Neural progenitor cell (in vitro differentiated cells): ENCODE measurements around the gene CNIH2. TPM values are rescaled to one million over a fixed set of nuclear protein-coding genes. Genes with fewer than 3 reads are reported as not detected.
A peak's percentile ranks its signal among the peaks of the same experiment; 100 is the strongest.
"Not testable (repeated sequence)": the region's sequence is repeated elsewhere in the genome, so short reads cannot be mapped to it uniquely, and the experiment has no call there.

ENCODE experiments used
- DNase-seq: peaks from one replicate; pipeline ENCODE4 v3.0.0-alpha.2; 2016; ENCODE audit warnings: low spot score
- H2AFZ ChIP-seq: fragments of 200-600 bp; sonication (generic); replicated peaks from 2 replicates; pipeline ENCODE4 v1.6.1; 2016; ENCODE audit warnings: antibody characterized with exemption
- H3F3A ChIP-seq: fragments of 200-600 bp; sonication (generic); 2 replicates; pipeline ENCODE4 v1.6.1; 2016; ENCODE audit warnings: antibody characterized with exemption, low read depth
- H3K27ac ChIP-seq: fragments of 200-600 bp; sonication (generic); 2 replicates; pipeline ENCODE4 v1.5.1; 2016; ENCODE audit warnings: mild to moderate bottlenecking
- H3K27me3 ChIP-seq: fragments of 200-600 bp; sonication (generic); 2 replicates; pipeline ENCODE4 v1.6.1; 2016; ENCODE audit warnings: mild to moderate bottlenecking, moderate library complexity
- H3K36me3 ChIP-seq: fragments of 200-600 bp; sonication (generic); 2 replicates; pipeline ENCODE4 v1.5.1; 2016
- H3K4me1 ChIP-seq: fragments of 200-600 bp; sonication (generic); 2 replicates; pipeline ENCODE4 v1.6.1; 2016; ENCODE audit warnings: mixed run types
- H3K4me2 ChIP-seq: fragments of 200-600 bp; sonication (generic); 2 replicates; pipeline ENCODE4 v1.6.1; 2016
- H3K4me3 ChIP-seq: fragments of 200-600 bp; sonication (generic); 2 replicates; pipeline ENCODE4 v1.5.1; 2016
- H3K79me2 ChIP-seq: fragments of 200-600 bp; sonication (generic); 2 replicates; pipeline ENCODE4 v1.6.1; 2016; ENCODE audit warnings: low read depth
- H3K9ac ChIP-seq: fragments of 200-600 bp; sonication (generic); 2 replicates; pipeline ENCODE4 v1.6.1; 2016
- H3K9me3 ChIP-seq: fragments of 200-600 bp; sonication (generic); 2 replicates; pipeline ENCODE4 v1.5.1; 2016; ENCODE audit warnings: low read depth
- H4K20me1 ChIP-seq: fragments of 200-600 bp; sonication (generic); 2 replicates; pipeline ENCODE4 v1.6.1; 2016; ENCODE audit warnings: low read depth
- H3K27ac Mint-ChIP-seq: 3 replicates; pipeline ENCODE4 v1.8.0; 2021; ENCODE audit warnings: mixed read lengths
- H3K27me3 Mint-ChIP-seq: 2 replicates; pipeline ENCODE4 v1.8.0; 2022; ENCODE audit warnings: low read depth, mild to moderate bottlenecking, inconsistent platforms, moderate library complexity, mixed read lengths; ENCODE audit not compliant: insufficient read depth
- H3K36me3 Mint-ChIP-seq: 3 replicates; pipeline ENCODE4 v1.8.0; 2021; ENCODE audit warnings: mixed read lengths
- H3K4me1 Mint-ChIP-seq: 3 replicates; pipeline ENCODE4 v1.8.0; 2021; ENCODE audit warnings: mixed read lengths
- H3K4me3 Mint-ChIP-seq: 3 replicates; pipeline ENCODE4 v1.8.0; 2021; ENCODE audit warnings: mild to moderate bottlenecking, moderate library complexity, mixed read lengths
- H3K9me3 Mint-ChIP-seq: 3 replicates; pipeline ENCODE4 v1.8.0; 2020; ENCODE audit warnings: mixed read lengths
- CTCF ChIP-seq: fragments of 200-600 bp; sonication (generic); IDR thresholded peaks from 2 replicates; pipeline ENCODE4 v1.5.1; 2017; ENCODE audit warnings: antibody characterized with exemption, mild to moderate bottlenecking
- EZH2 ChIP-seq: fragments of 200-600 bp; sonication (generic); IDR thresholded peaks from 2 replicates; pipeline ENCODE4 v1.6.1; 2017; ENCODE audit warnings: antibody characterized with exemption, mild to moderate bottlenecking, moderate library complexity
- EZH2phosphoT487 ChIP-seq: fragments of 200-600 bp; sonication (generic); IDR thresholded peaks from 2 replicates; pipeline ENCODE4 v1.6.1; 2017; ENCODE audit warnings: antibody characterized with exemption
- total RNA-seq: library from RNA; depleted of rRNA; stranded (reverse); fragments of >200 nt; gene quantifications from 2 replicates; pipeline ENCODE4 v1.2.3, GENCODE V29; 2015; ENCODE audit warnings: low replicate concordance

CNIH2 gene
- total RNA-seq, 1 donor from 2014 or later: 5.7 TPM

- Mint-ChIP-seq H3K4me1 (peaks cover 14% of the 10 kb centered on the region), H3K4me3 (peak overlapping the region; percentile 21), H3K27ac (no peak overlapping the region), H3K9me3 (no peaks in the 10 kb centered on the region), H3K27me3 (peaks cover 20% of the 10 kb centered on the region), H3K36me3 (no peaks in the 10 kb centered on the region)
- TF ChIP-seq EZH2phosphoT487 (no peak), CTCF (no peak), EZH2 (no peak)
- peaks cover 3% of the 10 kb centered on the region for H3K27me3 ChIP-seq
- H3K9me3 ChIP-seq: no peaks in the 10 kb centered on the region
- H3K4me3 ChIP-seq: no peak overlapping the region
- H4K20me1 ChIP-seq: no peaks in the 10 kb centered on the region
- no peaks in the 10 kb centered on the region for H3K79me2 ChIP-seq
- no peaks in the 10 kb centered on the region for H3K36me3 ChIP-seq
- no peak for DNase-seq
- H3F3A ChIP-seq: peaks cover 6% of the 10 kb centered on the region
- H3K9ac ChIP-seq: no peak overlapping the region
- H2AFZ ChIP-seq: no peak overlapping the region
- H3K27ac ChIP-seq: no peak overlapping the region
- H3K4me1 ChIP-seq: no peaks in the 10 kb centered on the region
- no peak overlapping the region for H3K4me2 ChIP-seq
These were observed 21.2 kb downstream of the CNIH2 start for GRCh38 chr11:66299186-66299585.

GRCh38 chr11:66302656-66303055, 24.7 kb downstream of the CNIH2 start:
- Histone ChIP-seq H3K4me1 (no peaks in the 10 kb centered on the region), H4K20me1 (no peaks in the 10 kb centered on the region), H3K27ac (no peak overlapping the region), H3K4me2 (no peak overlapping the region), H3K27me3 (peaks cover 7% of the 10 kb centered on the region), H2AFZ (no peak overlapping the region), H3K9ac (no peak overlapping the region), H3F3A (peaks cover 1% of the 10 kb centered on the region), H3K79me2 (no peaks in the 10 kb centered on the region), H3K4me3 (no peak overlapping the region), H3K9me3 (no peaks in the 10 kb centered on the region), H3K36me3 (no peaks in the 10 kb centered on the region)
- Mint-ChIP-seq H3K27me3 (peaks cover 20% of the 10 kb centered on the region), H3K4me3 (no peak overlapping the region), H3K27ac (peak overlapping the region; percentile 29), H3K4me1 (peaks cover 3% of the 10 kb centered on the region), H3K9me3 (no peaks in the 10 kb centered on the region), H3K36me3 (no peaks in the 10 kb centered on the region)
- TF ChIP-seq EZH2phosphoT487: no peak
- TF ChIP-seq CTCF: no peak
- no peak for TF ChIP-seq EZH2
- DNase-seq: no peak

GRCh38 chr11:66309475-66309874, 31.5 kb downstream of the CNIH2 start:
- TF ChIP-seq EZH2: no peak
- Histone ChIP-seq H3F3A (peaks cover 34% of the 10 kb centered on the region), H3K36me3 (no peaks in the 10 kb centered on the region), H3K4me3 (no peak overlapping the region), H3K27me3 (peaks cover 22% of the 10 kb centered on the region), H3K4me2 (no peak overlapping the region), H2AFZ (no peak overlapping the region), H3K9me3 (no peaks in the 10 kb centered on the region), H3K4me1 (peaks cover 9% of the 10 kb centered on the region), H3K27ac (no peak overlapping the region), H3K79me2 (no peaks in the 10 kb centered on the region), H4K20me1 (no peaks in the 10 kb centered on the region), H3K9ac (no peak overlapping the region)
- Mint-ChIP-seq H3K36me3 (no peaks in the 10 kb centered on the region), H3K27me3 (peaks cover 10% of the 10 kb centered on the region), H3K27ac (no peak overlapping the region), H3K9me3 (no peaks in the 10 kb centered on the region), H3K4me3 (peak overlapping the region; percentile 30), H3K4me1 (peaks cover 13% of the 10 kb centered on the region)
- DNase-seq: no peak

GRCh38 chr11:66310324-66310723, 32.3 kb downstream of the CNIH2 start:
- Histone ChIP-seq H3K4me2 (no peak overlapping the region), H3K9ac (no peak overlapping the region), H3K4me1 (peaks cover 9% of the 10 kb centered on the region), H3K27me3 (peaks cover 23% of the 10 kb centered on the region), H3K27ac (no peak overlapping the region), H3K9me3 (no peaks in the 10 kb centered on the region), H2AFZ (no peak overlapping the region), H4K20me1 (no peaks in the 10 kb centered on the region), H3F3A (peaks cover 34% of the 10 kb centered on the region), H3K36me3 (no peaks in the 10 kb centered on the region), H3K4me3 (no peak overlapping the region), H3K79me2 (no peaks in the 10 kb centered on the region)
- peaks cover 12% of the 10 kb centered on the region for H3K27me3 Mint-ChIP-seq
- H3K36me3 Mint-ChIP-seq: no peaks in the 10 kb centered on the region
- H3K4me1 Mint-ChIP-seq: peaks cover 17% of the 10 kb centered on the region
- TF ChIP-seq EZH2phosphoT487: no peak
- TF ChIP-seq EZH2: no peak
- TF ChIP-seq CTCF: no peak
- no peak for DNase-seq
- H3K9me3 Mint-ChIP-seq: no peaks in the 10 kb centered on the region
- H3K27ac Mint-ChIP-seq: no peak overlapping the region
- no peak overlapping the region for H3K4me3 Mint-ChIP-seq

GRCh38 chr11:66310803-66311440, 32.9 kb downstream of the CNIH2 start:
- not testable (repeated sequence) for H3K9me3 ChIP-seq, H3K27ac ChIP-seq, H4K20me1 ChIP-seq, H2AFZ ChIP-seq, H3K36me3 ChIP-seq, H3K27ac Mint-ChIP-seq, H3K4me3 ChIP-seq, DNase-seq, H3K9ac ChIP-seq, H3K4me1 ChIP-seq, H3K4me2 ChIP-seq, H3K9me3 Mint-ChIP-seq, H3K79me2 ChIP-seq, H3K36me3 Mint-ChIP-seq
- Mint-ChIP-seq H3K4me3 (peak overlapping the region; percentile 91), H3K4me1 (peaks cover 21% of the 10 kb centered on the region), H3K27me3 (peaks cover 13% of the 10 kb centered on the region)
- H3K27me3 ChIP-seq: peaks cover 28% of the 10 kb centered on the region
- peaks cover 34% of the 10 kb centered on the region for H3F3A ChIP-seq
